Endodermal cell (in vitro differentiated cells): ENCODE results near the gene NRP1. TPM values are rescaled to one million over a fixed set of nuclear protein-coding genes. Genes with fewer than 3 reads are reported as not detected.

ENCODE experiments used
- DNase-seq: peaks from one replicate; pipeline ENCODE4 v3.0.0-alpha.2; 2017
- H3K27ac ChIP-seq: 2 replicates; pipeline ENCODE4 v1.5.1; 2013; ENCODE audit warnings: mild to moderate bottlenecking, low read depth, low read length, moderate library complexity
- H3K27me3 ChIP-seq: 2 replicates; pipeline ENCODE4 v1.6.1; 2013; ENCODE audit warnings: mild to moderate bottlenecking, low read length, moderate library complexity; ENCODE audit not compliant: insufficient read depth, control insufficient read depth, poor library complexity, severe bottlenecking
- H3K36me3 ChIP-seq: 2 replicates; pipeline ENCODE4 v1.7.0; 2013; ENCODE audit warnings: mild to moderate bottlenecking, low read length, moderate library complexity; ENCODE audit not compliant: control insufficient read depth, insufficient read depth
- H3K4me1 ChIP-seq: one replicate; pipeline ENCODE4 v1.7.0; 2013; ENCODE audit warnings: low read length; ENCODE audit not compliant: control insufficient read depth, insufficient read depth
- H3K4me3 ChIP-seq: 2 replicates; pipeline ENCODE4 v1.5.1; 2013; ENCODE audit warnings: mild to moderate bottlenecking, low read length, moderate library complexity
- H3K9ac ChIP-seq: 2 replicates; pipeline ENCODE4 v1.6.1; 2013; ENCODE audit warnings: mild to moderate bottlenecking, low read length, moderate library complexity; ENCODE audit not compliant: poor library complexity, severe bottlenecking; ENCODE audit errors: extremely low read depth
- H3K9me3 ChIP-seq: 2 replicates; pipeline ENCODE4 v1.6.1; 2013; ENCODE audit warnings: mild to moderate bottlenecking, low read length, moderate library complexity; ENCODE audit not compliant: control insufficient read depth
- H3K27ac Mint-ChIP-seq: 2 replicates; pipeline ENCODE4 v1.8.0; 2020; ENCODE audit warnings: mixed read lengths
- H3K27me3 Mint-ChIP-seq: 2 replicates; pipeline ENCODE4 v1.8.0; 2021; ENCODE audit warnings: mild to moderate bottlenecking, mixed read lengths; ENCODE audit not compliant: insufficient read depth
- H3K36me3 Mint-ChIP-seq: 2 replicates; pipeline ENCODE4 v1.8.0; 2020; ENCODE audit warnings: low read depth, mixed read lengths
- H3K4me1 Mint-ChIP-seq: 2 replicates; pipeline ENCODE4 v1.8.0; 2020; ENCODE audit warnings: mixed read lengths
- H3K4me3 Mint-ChIP-seq: 2 replicates; pipeline ENCODE4 v1.8.0; 2020; ENCODE audit warnings: mild to moderate bottlenecking, moderate library complexity, mixed read lengths
- H3K9me3 Mint-ChIP-seq: 2 replicates; pipeline ENCODE4 v1.8.0; 2020; ENCODE audit warnings: mild to moderate bottlenecking, mixed read lengths
- WGBS, 2 experiments: methylation state at CpG; one replicate each; pipeline versions ENCODE4 v1.1.5 to v1.1.7; 2013; ENCODE audit warnings: missing lambda C conversion rate in 2 of 2, mixed read lengths in 1 of 2; ENCODE audit not compliant: insufficient coverage in 1 of 2, insufficient read length in 1 of 2; 5-methylcytosine and 5-hydroxymethylcytosine counted together
- total RNA-seq, 2 donors: library from RNA; stranded (reverse); fragmentation: NEBNext Ultra II Directional in 1 of 2; extraction: Animal tissue kit (Norgen Biotek cat#: 25700) in 1 of 2; gene quantifications; 2 replicates in 1 of 2; 3 replicates in 1 of 2; pipeline ENCODE4 v1.2.1, GENCODE V29; 2021
- TF ChIP-seq, protein P1 (sequence below): fragments of 200-600 bp; sonication (generic); conservative IDR thresholded peaks from 2 replicates; pipeline ENCODE4 v1.5.0; 2021; ENCODE audit warnings: antibody characterized with exemption, mild to moderate bottlenecking

The NRP1 gene
- total RNA-seq, 2 donors from 2014 or later = 20.7 to 30.6 TPM

DNA sequence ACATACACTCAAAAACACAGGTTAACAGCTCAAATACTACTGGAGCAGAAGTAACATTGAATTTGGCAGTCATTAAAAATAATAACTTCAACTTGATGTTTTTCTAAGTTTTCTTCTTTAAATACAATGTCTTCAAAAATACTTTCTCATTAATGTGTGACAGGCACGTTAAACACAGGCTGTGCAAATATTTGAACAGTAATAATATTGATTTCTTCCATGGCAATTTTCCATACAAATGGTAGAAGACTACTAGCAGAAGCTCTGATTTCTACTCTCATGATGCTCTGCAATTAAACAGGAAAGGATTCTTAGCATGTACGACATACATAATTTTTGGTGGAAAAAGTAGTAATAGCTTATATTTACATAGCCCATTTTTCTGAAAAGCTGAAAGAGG lies 47.4 kb downstream of the NRP1 start:
- Mint-ChIP-seq H3K27me3 (no peaks in the 10 kb centered on the region), H3K27ac (no peak overlapping the region), H3K9me3 (no peaks in the 10 kb centered on the region), H3K4me1 (peaks cover 42% of the 10 kb centered on the region), H3K4me3 (no peak overlapping the region), H3K36me3 (peaks cover 2% of the 10 kb centered on the region)
- WGBS, 2 experiments = 85% methylated on average over 2 of the region's 2 CpGs; no CpG with 5 or more reads in 1 of the 2 experiments
- Histone ChIP-seq H3K4me3 (no peak overlapping the region), H3K9ac (no peak overlapping the region), H3K27ac (no peak overlapping the region), H3K4me1 (peaks cover 30% of the 10 kb centered on the region), H3K36me3 (no peaks in the 10 kb centered on the region), H3K27me3 (no peaks in the 10 kb centered on the region), H3K9me3 (no peaks in the 10 kb centered on the region)
- DNase-seq = no peak
- TF ChIP-seq, protein P1, sequence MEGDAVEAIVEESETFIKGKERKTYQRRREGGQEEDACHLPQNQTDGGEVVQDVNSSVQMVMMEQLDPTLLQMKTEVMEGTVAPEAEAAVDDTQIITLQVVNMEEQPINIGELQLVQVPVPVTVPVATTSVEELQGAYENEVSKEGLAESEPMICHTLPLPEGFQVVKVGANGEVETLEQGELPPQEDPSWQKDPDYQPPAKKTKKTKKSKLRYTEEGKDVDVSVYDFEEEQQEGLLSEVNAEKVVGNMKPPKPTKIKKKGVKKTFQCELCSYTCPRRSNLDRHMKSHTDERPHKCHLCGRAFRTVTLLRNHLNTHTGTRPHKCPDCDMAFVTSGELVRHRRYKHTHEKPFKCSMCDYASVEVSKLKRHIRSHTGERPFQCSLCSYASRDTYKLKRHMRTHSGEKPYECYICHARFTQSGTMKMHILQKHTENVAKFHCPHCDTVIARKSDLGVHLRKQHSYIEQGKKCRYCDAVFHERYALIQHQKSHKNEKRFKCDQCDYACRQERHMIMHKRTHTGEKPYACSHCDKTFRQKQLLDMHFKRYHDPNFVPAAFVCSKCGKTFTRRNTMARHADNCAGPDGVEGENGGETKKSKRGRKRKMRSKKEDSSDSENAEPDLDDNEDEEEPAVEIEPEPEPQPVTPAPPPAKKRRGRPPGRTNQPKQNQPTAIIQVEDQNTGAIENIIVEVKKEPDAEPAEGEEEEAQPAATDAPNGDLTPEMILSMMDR = no peak

DNA sequence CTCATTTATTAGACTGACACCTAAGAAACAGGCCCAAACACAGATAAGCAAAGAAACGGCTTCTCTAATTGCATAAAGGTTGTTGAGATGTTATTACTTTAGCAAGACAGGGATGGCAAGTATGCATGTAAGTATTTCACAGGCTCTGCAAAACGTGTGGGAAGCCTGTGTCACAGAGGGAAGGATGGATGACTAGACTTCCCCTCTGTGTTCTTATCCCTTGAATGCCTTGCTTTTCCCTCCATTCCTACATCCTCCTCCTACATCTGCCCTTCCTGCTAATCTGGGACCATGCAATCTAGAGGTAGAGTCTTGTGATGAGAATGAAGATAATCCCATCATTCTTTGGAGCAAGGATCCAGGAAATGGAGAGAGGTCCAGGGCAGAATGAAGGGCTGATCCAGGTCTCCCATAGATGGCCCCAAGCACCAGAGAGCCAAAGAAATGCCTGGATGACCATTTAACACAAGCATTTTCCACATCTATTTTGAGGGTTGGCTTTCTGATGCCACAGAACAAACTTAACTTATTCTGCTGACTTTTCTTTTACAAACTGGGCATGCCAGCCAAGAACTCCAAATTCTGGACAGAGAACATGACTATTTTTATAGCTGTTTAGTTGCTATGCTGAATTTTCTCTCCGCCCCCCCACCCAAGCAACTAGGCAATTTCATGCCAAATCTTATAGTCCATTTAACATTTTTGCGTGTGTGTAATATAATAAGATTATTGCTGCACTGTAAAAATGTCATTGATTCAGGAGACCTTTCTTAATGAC lies 48.1 kb downstream of the NRP1 start:
- Mint-ChIP-seq H3K4me3 (no peak overlapping the region), H3K9me3 (no peaks in the 10 kb centered on the region), H3K4me1 (peaks cover 38% of the 10 kb centered on the region), H3K27me3 (no peaks in the 10 kb centered on the region), H3K36me3 (peaks cover 6% of the 10 kb centered on the region), H3K27ac (no peak overlapping the region)
- H3K9me3 ChIP-seq = no peaks in the 10 kb centered on the region
- no peak overlapping the region for H3K4me3 ChIP-seq
- no peak for DNase-seq
- 60 to 91% methylated on average over 1 to 2 of the region's 4 CpGs for WGBS, 2 experiments
- no peaks in the 10 kb centered on the region for H3K27me3 ChIP-seq
- H3K36me3 ChIP-seq = peaks cover 6% of the 10 kb centered on the region
- H3K9ac ChIP-seq = no peak overlapping the region
- H3K4me1 ChIP-seq = peaks cover 30% of the 10 kb centered on the region
- TF ChIP-seq, protein P1 = no peak
- no peak overlapping the region for H3K27ac ChIP-seq

- peaks cover 8% of the 10 kb centered on the region for H3K36me3 Mint-ChIP-seq
- DNase-seq = no peak
- no peak overlapping the region for H3K27ac Mint-ChIP-seq
- WGBS, 2 experiments = 93 to 100% methylated on average over 1 to 2 of the region's 2 CpGs
- Histone ChIP-seq H3K9ac (no peak overlapping the region), H3K4me1 (peaks cover 23% of the 10 kb centered on the region), H3K27me3 (no peaks in the 10 kb centered on the region), H3K36me3 (peaks cover 9% of the 10 kb centered on the region), H3K4me3 (no peak overlapping the region), H3K27ac (no peak overlapping the region), H3K9me3 (no peaks in the 10 kb centered on the region)
- no peaks in the 10 kb centered on the region for H3K27me3 Mint-ChIP-seq
- H3K4me1 Mint-ChIP-seq = peaks cover 24% of the 10 kb centered on the region
- H3K4me3 Mint-ChIP-seq = no peak overlapping the region
- TF ChIP-seq, protein P1 = no peak
- no peaks in the 10 kb centered on the region for H3K9me3 Mint-ChIP-seq
These were observed 49.5 kb downstream of the NRP1 start for GRCh38 chr10:33284945-33285344.
